H1 (cell line): ENCODE data around the gene MFRP. TPM values are rescaled to one million over a fixed set of nuclear protein-coding genes. Genes with fewer than 3 reads are reported as not detected.
A peak's percentile ranks its signal among the peaks of the same experiment; 100 is the strongest.

ENCODE experiments used
- CTCF ChIA-PET: fragments of 300-600 bp; sonication (Branson Sonifier 250); formaldehyde crosslinking; loops from one replicate; lab custom pipeline; 2021; ENCODE audit not compliant: partially characterized antibody; lab: Charles Lee
- POLR2A ChIA-PET: fragments of 300-600 bp; sonication (Branson Sonifier 250); formaldehyde crosslinking; loops from one replicate; lab custom pipeline; 2021; ENCODE audit warnings: inconsistent platforms; ENCODE audit not compliant: partially characterized antibody; lab: Charles Lee
- DNase-seq, 2 experiments: peaks; one replicate each; pipeline versions ENCODE4 v3.0.0 to v3.0.0-alpha.2; 2010 to 2022; ENCODE audit warnings: low spot score in 2 of 2, low read depth in 1 of 2, mixed read lengths in 1 of 2
- FAIRE-seq: peaks from 2 replicates; lab custom pipeline; 2011; peaks lifted over from hg19 to GRCh38; lab: Jason Lieb, UNC
- H2AFZ ChIP-seq: 2 replicates; pipeline ENCODE4 v1.8.1; 2012; ENCODE audit warnings: low read length, inconsistent platforms
- H2AK5ac ChIP-seq: 2 replicates; pipeline ENCODE4 v1.6.1; 2013; ENCODE audit warnings: low read depth, low read length
- H2BK120ac ChIP-seq: replicated peaks from 2 replicates; pipeline ENCODE3; 2013; ENCODE audit warnings: low read depth, low read length, inconsistent platforms
- H2BK12ac ChIP-seq: 2 replicates; pipeline ENCODE4 v1.6.1; 2013; ENCODE audit warnings: low read depth, low read length
- H2BK15ac ChIP-seq: 2 replicates; pipeline ENCODE4 v1.6.1; 2013; ENCODE audit warnings: low read length
- H2BK20ac ChIP-seq: 2 replicates; pipeline ENCODE4 v1.6.1; 2013; ENCODE audit warnings: low read length
- H2BK5ac ChIP-seq: 2 replicates; pipeline ENCODE4 v1.6.1; 2013; ENCODE audit warnings: low read depth, low read length
- H3K14ac ChIP-seq: 2 replicates; pipeline ENCODE4 v1.6.1; 2013; ENCODE audit warnings: inconsistent platforms; ENCODE audit not compliant: insufficient read length
- H3K18ac ChIP-seq: 2 replicates; pipeline ENCODE4 v1.6.1; 2013; ENCODE audit warnings: low read length; ENCODE audit errors: extremely low read depth
- H3K23ac ChIP-seq: 2 replicates; pipeline ENCODE4 v1.6.1; 2013; ENCODE audit warnings: inconsistent platforms; ENCODE audit not compliant: insufficient read length
- H3K23me2 ChIP-seq: 2 replicates; pipeline ENCODE4 v1.6.1; 2013; ENCODE audit warnings: low read depth, low read length
- H3K27ac ChIP-seq: 2 replicates; pipeline ENCODE4 v1.6.1; 2011; ENCODE audit warnings: low read depth, low read length, inconsistent platforms
- H3K27me3 ChIP-seq, 4 experiments: replicated peaks in 1 of 4; 1 replicate in 1 of 4; 2 replicates in 3 of 4; pipeline versions ENCODE4 v1.6.1 to v1.8.1; 2011 to 2013; ENCODE audit warnings: low read length in 3 of 4, mild to moderate bottlenecking in 3 of 4, inconsistent platforms in 2 of 4, mixed read lengths in 2 of 4, moderate library complexity in 1 of 4; ENCODE audit not compliant: control insufficient read depth in 3 of 4, insufficient read depth in 3 of 4; ENCODE audit errors: extremely low read depth in 1 of 4
- H3K36me3 ChIP-seq, 4 experiments: 2 replicates each; pipeline versions ENCODE4 v1.6.1 to v1.8.1; 2011 to 2013; ENCODE audit warnings: mild to moderate bottlenecking in 4 of 4, low read length in 3 of 4, moderate library complexity in 2 of 4, control low read depth in 1 of 4, inconsistent platforms in 1 of 4; ENCODE audit not compliant: insufficient read depth in 4 of 4, control insufficient read depth in 2 of 4
- H3K4ac ChIP-seq: replicated peaks from 2 replicates; pipeline ENCODE3; 2013; ENCODE audit warnings: low read length, low read depth, mixed read lengths, inconsistent platforms; ENCODE audit not compliant: insufficient read length
- H3K4me1 ChIP-seq, 4 experiments: replicated peaks in 1 of 4; 1 replicate in 1 of 4; 2 replicates in 3 of 4; pipeline versions ENCODE4 v1.6.1 to v1.8.1; 2011 to 2013; ENCODE audit warnings: low read length in 3 of 4, inconsistent platforms in 2 of 4, mixed read lengths in 1 of 4; ENCODE audit not compliant: insufficient read depth in 4 of 4, control insufficient read depth in 3 of 4
- H3K4me2 ChIP-seq, 2 experiments: 2 replicates each; pipeline versions ENCODE4 v1.6.1 to v1.8.1; 2011 to 2013; ENCODE audit warnings: low read depth in 2 of 2, low read length in 2 of 2, control low read depth in 1 of 2, inconsistent platforms in 1 of 2, mild to moderate bottlenecking in 1 of 2; ENCODE audit not compliant: insufficient read depth in 1 of 2
- H3K4me3 ChIP-seq, 4 experiments: fragments of 200-600, 300-600 bp in 1 of 4; sonication (generic), shearing (Covaris generic), sonication (Bioruptor Twin) in 1 of 4; 2 replicates each; pipeline versions ENCODE4 v1.5.1 to v1.8.1; 2011 to 2016; ENCODE audit warnings: low read length in 4 of 4, low read depth in 3 of 4, control low read depth in 2 of 4, inconsistent platforms in 2 of 4, mild to moderate bottlenecking in 2 of 4, mixed read lengths in 1 of 4, moderate library complexity in 1 of 4; ENCODE audit not compliant: insufficient read depth in 2 of 4; ENCODE audit errors: extremely low read depth in 1 of 4
- H3K56ac ChIP-seq: replicated peaks from 2 replicates; pipeline ENCODE3; 2013; ENCODE audit warnings: low read depth, mild to moderate bottlenecking, mixed read lengths, low read length, inconsistent platforms; ENCODE audit not compliant: insufficient read length
- H3K79me1 ChIP-seq: 2 replicates; pipeline ENCODE4 v1.6.1; 2013; ENCODE audit warnings: low read depth, low read length, control low read depth
- H3K79me2 ChIP-seq, 2 experiments: 2 replicates each; pipeline versions ENCODE4 v1.6.1 to v1.8.1; 2012 to 2013; ENCODE audit warnings: low read length in 2 of 2, mild to moderate bottlenecking in 2 of 2, inconsistent platforms in 1 of 2; ENCODE audit not compliant: insufficient read depth in 2 of 2, control insufficient read depth in 1 of 2
- H3K9ac ChIP-seq, 4 experiments: replicated peaks in 1 of 4; 1 replicate in 1 of 4; 2 replicates in 3 of 4; pipeline versions ENCODE4 v1.6.1 to v1.8.1; 2011 to 2013; ENCODE audit warnings: low read depth in 3 of 4, low read length in 3 of 4, control low read depth in 2 of 4, mild to moderate bottlenecking in 2 of 4, moderate library complexity in 2 of 4, inconsistent platforms in 1 of 4; ENCODE audit errors: extremely low read depth in 1 of 4
- H3K9me3 ChIP-seq, 2 experiments: 2 replicates each; pipeline versions ENCODE4 v1.6.1 to v1.8.1; 2012 to 2013; ENCODE audit warnings: mild to moderate bottlenecking in 2 of 2, moderate library complexity in 2 of 2, control low read depth in 1 of 2, inconsistent platforms in 1 of 2, low read depth in 1 of 2, low read length in 1 of 2, mixed read lengths in 1 of 2; ENCODE audit not compliant: insufficient read depth in 2 of 2
- H4K20me1 ChIP-seq, 2 experiments: replicated peaks in 1 of 2; 2 replicates each; pipeline versions ENCODE3 to v1.8.1; 2011 to 2013; ENCODE audit warnings: inconsistent platforms in 2 of 2, low read length in 2 of 2, mild to moderate bottlenecking in 1 of 2; ENCODE audit not compliant: insufficient read depth in 2 of 2, control insufficient read depth in 1 of 2
- H4K5ac ChIP-seq: 2 replicates; pipeline ENCODE4 v1.6.1; 2013; ENCODE audit warnings: low read length, low read depth, mixed read lengths, inconsistent platforms; ENCODE audit not compliant: insufficient read length
- H4K8ac ChIP-seq: 2 replicates; pipeline ENCODE4 v1.8.0; 2013; ENCODE audit warnings: mild to moderate bottlenecking, moderate library complexity, low read length, inconsistent platforms; ENCODE audit not compliant: insufficient read depth; ENCODE audit errors: extremely low read depth
- H4K91ac ChIP-seq: replicated peaks from 2 replicates; pipeline ENCODE3; 2013; ENCODE audit warnings: low read length, mixed read lengths, inconsistent platforms; ENCODE audit not compliant: insufficient read length
- FOSL1 ChIP-seq: IDR thresholded peaks from 2 replicates; pipeline ENCODE4 v1.6.1; 2011; ENCODE audit warnings: mild to moderate bottlenecking, low read depth, low read length, moderate library complexity; ENCODE audit not compliant: insufficient read depth
- RFX5 ChIP-seq: IDR thresholded peaks from 2 replicates; pipeline ENCODE4 v1.6.1; 2011; ENCODE audit warnings: low read depth, low read length, improper control_type of control experiment, borderline replicate concordance
- SRF ChIP-seq: IDR thresholded peaks from 2 replicates; pipeline ENCODE4 v1.6.1; 2011; ENCODE audit warnings: mild to moderate bottlenecking, low read depth, low read length, moderate library complexity
- TCF12 ChIP-seq: IDR thresholded peaks from 2 replicates; pipeline ENCODE4 v1.6.1; 2011; ENCODE audit warnings: low read depth, mild to moderate bottlenecking, low read length
- TEAD4 ChIP-seq: IDR thresholded peaks from 2 replicates; pipeline ENCODE4 v1.6.1; 2012; ENCODE audit warnings: low read depth, low read length, inconsistent platforms, mixed read lengths
- WGBS, 2 experiments: shearing (Covaris generic) in 1 of 2; methylation state at CpG; one replicate each; pipeline versions ENCODE4 v1.1.6 to v1.1.7; 2013 to 2015; ENCODE audit warnings: low lambda C conversion rate in 2 of 2, mixed read lengths in 2 of 2, inconsistent platforms in 1 of 2, low coverage in 1 of 2, missing lambda C conversion rate in 1 of 2; ENCODE audit not compliant: insufficient replicate concordance in 2 of 2, insufficient coverage in 1 of 2, insufficient read length in 1 of 2; ENCODE audit errors: extremely low coverage in 1 of 2, missing lambda C conversion rate in 1 of 2; 5-methylcytosine and 5-hydroxymethylcytosine counted together
- polyA plus RNA-seq, 7 experiments: library from polyadenylated mRNA; depleted of rRNA in 3 of 7; stranded (reverse) in 5 of 7; unstranded in 2 of 7; fragments of >200 nt in 5 of 7; fragments of 200-250 nt in 2 of 7; gene quantifications; 1 replicate in 5 of 7; 2 replicates in 1 of 7; 4 replicates in 1 of 7; pipeline versions ENCODE4 v1.2.1 to v1.2.3, GENCODE V29; 2011 to 2013; ENCODE audit warnings: missing spikeins in 2 of 7, mixed read lengths in 2 of 7
- total RNA-seq: library from RNA; stranded (reverse); fragmentation: NEBNext Ultra II Directional; extraction: Animal tissue kit (Norgen Biotek cat#: 25700); gene quantifications from 2 replicates; pipeline ENCODE4 v1.2.1, GENCODE V29; 2021
- TF ChIP-seq, protein P1 (sequence below): IDR thresholded peaks from 2 replicates; pipeline ENCODE4 v1.6.1; 2011; ENCODE audit warnings: low read depth, mild to moderate bottlenecking, low read length; ENCODE audit not compliant: insufficient read depth

The MFRP gene
- total and polyA plus RNA-seq, 2 of the 8 experiments (the other 6 are each of a cell fraction or from before 2014, with no cell fraction given): 0.02 TPM; not detected in 1

DNA sequence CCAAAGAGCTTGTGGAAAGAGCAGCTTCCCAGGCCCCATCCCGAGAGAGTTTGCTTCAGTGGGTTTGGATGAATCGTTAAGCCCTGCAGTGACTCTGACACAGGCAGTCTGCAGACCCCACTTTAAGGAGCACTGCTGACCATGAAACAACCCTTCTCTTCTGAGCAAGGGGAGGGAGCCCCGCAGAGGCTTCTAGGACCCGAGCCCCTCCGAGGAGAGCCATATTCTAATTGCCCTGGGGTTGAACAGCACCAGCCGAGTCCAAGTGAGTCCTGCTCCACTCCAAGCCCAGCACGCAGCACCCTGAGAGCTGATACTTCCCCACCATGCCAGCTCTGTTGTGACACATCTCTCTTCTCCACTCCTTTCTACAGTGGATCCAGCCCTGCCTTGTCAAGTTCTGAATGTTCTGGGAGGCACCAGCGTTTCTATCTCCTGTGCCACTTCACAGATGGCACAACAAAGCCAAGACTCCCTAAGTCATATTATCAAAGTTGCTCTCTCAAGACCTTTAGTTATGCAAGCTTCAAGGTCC, 24.6 kb upstream of the MFRP start:
- no peak for DNase-seq
- Histone ChIP-seq H2BK120ac (no peak overlapping the region), H3K4me1 (peaks cover 0 to 33% (median 19%) of the 10 kb centered on the region in 4 experiments; a peak in 6 of 7 replicates), H3K79me1 (no peaks in the 10 kb centered on the region), H4K20me1 (peaks cover 0 to 8% of the 10 kb centered on the region in 2 experiments), H3K23me2 (no peaks in the 10 kb centered on the region), H3K18ac (no peak overlapping the region), H3K36me3 (no peaks in the 10 kb centered on the region), H2BK5ac (no peak overlapping the region), H3K23ac (no peak overlapping the region), H2BK20ac (no peak overlapping the region), H2BK15ac (no peak overlapping the region), H3K4ac (no peak overlapping the region), H3K27me3 (peaks cover 0 to 5% (median 2%) of the 10 kb centered on the region in 4 experiments; a peak in 3 of 7 replicates), H3K4me2 (no peak overlapping the region), H3K27ac (no peak overlapping the region), H3K9me3 (no peaks in the 10 kb centered on the region; a peak in 1 of 4 replicates), H4K8ac (no peak overlapping the region), H2AFZ (no peak overlapping the region), H3K56ac (no peak overlapping the region), H3K79me2 (no peaks in the 10 kb centered on the region), H3K9ac (no peak overlapping the region), H2BK12ac (no peak overlapping the region), H3K14ac (no peak overlapping the region), H4K5ac (no peak overlapping the region), H2AK5ac (0 out of 2 replicates have a peak overlapping the region, but pooled peaks have one; percentile 42), H3K4me3 (no peak overlapping the region), H4K91ac (no peak overlapping the region)
- 83% methylated on average over 8 of the region's 8 CpGs; no CpG with 5 or more reads in 1 of the 2 experiments for WGBS, 2 experiments
- FAIRE-seq: no peak
- POLR2A ChIA-PET: interaction anchor here (0.6 to 6.6 kb wide), 4 partner anchors 9 to 46 kb away, joined by 3 to 32 read pairs (median 3); no protein-coding TSS in a partner anchor
- CTCF ChIA-PET: interaction anchor here (0.6 to 26.3 kb wide), 13 partner anchors 11 to 387 kb away, joined by 3 to 474 read pairs (median 5); partner anchors contain the start of genes C1QTNF5, MFRP and USP2
- no peak for TF ChIP-seq FOSL1
- TF ChIP-seq, protein P1, sequence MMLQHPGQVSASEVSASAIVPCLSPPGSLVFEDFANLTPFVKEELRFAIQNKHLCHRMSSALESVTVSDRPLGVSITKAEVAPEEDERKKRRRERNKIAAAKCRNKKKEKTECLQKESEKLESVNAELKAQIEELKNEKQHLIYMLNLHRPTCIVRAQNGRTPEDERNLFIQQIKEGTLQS: no peak
- TF ChIP-seq TCF12: no peak
- no peak for TF ChIP-seq RFX5
- TF ChIP-seq SRF: no peak
- no peak for TF ChIP-seq TEAD4
